Keratinocyte (primary cell): ENCODE measurements around the gene ACTN1.

Experiments
- CTCF ChIP-seq, 3 experiments: IDR thresholded peaks in 1 of 3; conservative IDR thresholded peaks in 1 of 3; optimal IDR thresholded peaks in 1 of 3; 2 replicates in 2 of 3; 3 replicates in 1 of 3; pipeline versions ENCODE3 to v1.5.1; 2011; ENCODE audit warnings: low read length in 3 of 3, mild to moderate bottlenecking in 3 of 3, moderate library complexity in 2 of 3, control low read depth in 1 of 3, inconsistent platforms in 1 of 3; ENCODE audit not compliant: insufficient read depth in 2 of 3; ENCODE audit errors: extremely low read depth in 1 of 3
- EZH2 ChIP-seq: IDR thresholded peaks from one replicate; pipeline ENCODE4 v1.6.1; 2012; ENCODE audit warnings: inconsistent platforms, mild to moderate bottlenecking, low read length, moderate library complexity

GRCh38 chr14:68957775-68958174 is 21.3 kb downstream of the ACTN1 start:
- TF ChIP-seq CTCF (optimal IDR thresholded peaks at IDR 0.05 in 1 of 3, IDR thresholded peaks at IDR 0.05 in 1 of 3, conservative IDR thresholded peaks at IDR 0.05 in 1 of 3; ENCODE audit: extremely low read depth in 1 of 3, insufficient read depth in 2 of 3, low read length in 3 of 3) (no peak), EZH2 (no peak)
